SW480 (cell line): ENCODE measurements around the gene SRCAP.
"Not testable (repeated sequence)": the region's sequence is repeated elsewhere in the genome, so short reads cannot be mapped to it uniquely, and the experiment has no call there.

Source experiments
- DNase-seq: peaks from one replicate; pipeline ENCODE4 v3.0.0-alpha.2; 2016; ENCODE audit warnings: low spot score

Gene SRCAP

DNA sequence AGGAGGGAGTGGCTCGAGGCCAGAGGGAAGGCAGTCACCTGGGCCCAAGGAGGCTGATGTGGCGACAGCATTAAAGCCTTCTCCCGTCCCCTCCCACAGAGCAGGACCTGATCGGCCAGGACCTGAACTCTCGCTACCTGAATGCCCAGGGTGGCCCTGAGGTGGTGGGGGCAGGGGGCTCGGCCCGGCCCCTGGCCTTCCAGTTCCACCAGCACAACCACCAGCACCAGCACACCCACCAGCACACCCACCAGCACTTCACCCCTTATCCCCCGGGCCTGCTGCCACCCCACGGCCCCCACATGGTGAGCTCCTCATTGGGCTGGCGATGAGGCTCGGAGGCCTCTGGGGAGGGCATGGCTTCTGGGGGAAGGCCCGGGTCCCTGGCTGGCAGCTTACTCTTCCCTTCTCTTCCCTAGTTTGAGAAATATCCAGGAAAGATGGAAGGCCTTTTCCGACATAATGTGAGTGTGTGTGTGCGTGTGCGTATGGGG is 34.3 kb upstream of the SRCAP start:
- no peak for DNase-seq

DNA sequence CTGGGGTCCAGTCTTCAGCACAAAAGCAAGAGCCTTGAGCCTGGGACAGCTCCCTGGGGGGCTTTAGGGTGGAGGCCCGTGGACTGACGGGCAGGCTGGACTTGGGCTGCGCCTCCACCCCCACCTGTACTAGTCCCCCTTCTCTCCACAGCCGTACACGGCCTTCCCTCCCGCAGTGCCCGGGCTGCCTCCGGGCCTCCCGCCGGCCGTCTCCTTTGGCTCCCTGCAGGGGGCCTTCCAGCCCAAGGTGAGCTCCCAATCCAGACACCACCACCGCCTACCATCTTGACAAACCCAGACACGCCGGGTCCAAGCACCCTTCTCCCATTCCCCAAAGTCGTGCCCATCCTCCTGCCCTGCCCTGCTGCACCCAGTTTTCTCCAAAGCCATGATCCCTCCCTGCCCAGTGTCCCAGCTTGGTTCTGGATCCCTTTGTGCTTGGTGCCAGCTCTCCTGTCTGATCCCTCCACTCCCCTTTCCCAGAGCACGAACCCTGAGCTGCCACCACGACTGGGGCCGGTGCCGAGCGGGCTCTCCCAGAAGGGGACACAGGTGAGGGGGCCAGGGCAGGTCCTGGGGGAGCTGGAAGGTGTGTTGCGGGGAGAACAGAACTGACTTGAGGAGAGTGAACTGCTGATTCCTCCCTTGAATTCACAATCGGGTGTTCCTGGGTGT is 33.7 kb upstream of the SRCAP start:
- no peak for DNase-seq

DNA sequence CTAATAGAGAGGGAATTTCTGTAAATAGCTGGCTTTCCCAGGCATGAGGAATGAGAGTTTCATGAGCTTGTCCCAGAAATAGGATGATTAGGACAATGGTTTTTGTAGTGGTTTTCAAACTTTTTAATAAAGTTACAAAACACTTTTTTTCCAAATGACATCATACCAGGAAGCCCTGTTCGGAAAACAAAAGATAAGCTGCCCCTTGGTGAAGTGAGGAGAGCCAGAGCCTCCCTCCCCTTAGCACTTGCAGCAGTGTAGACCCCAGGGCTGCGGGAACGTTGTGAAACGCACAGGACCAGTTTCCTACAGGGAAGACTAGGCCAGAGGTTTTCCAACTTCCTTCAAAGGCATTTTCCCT is 33.2 kb upstream of the SRCAP start:
- no peak for DNase-seq

DNA sequence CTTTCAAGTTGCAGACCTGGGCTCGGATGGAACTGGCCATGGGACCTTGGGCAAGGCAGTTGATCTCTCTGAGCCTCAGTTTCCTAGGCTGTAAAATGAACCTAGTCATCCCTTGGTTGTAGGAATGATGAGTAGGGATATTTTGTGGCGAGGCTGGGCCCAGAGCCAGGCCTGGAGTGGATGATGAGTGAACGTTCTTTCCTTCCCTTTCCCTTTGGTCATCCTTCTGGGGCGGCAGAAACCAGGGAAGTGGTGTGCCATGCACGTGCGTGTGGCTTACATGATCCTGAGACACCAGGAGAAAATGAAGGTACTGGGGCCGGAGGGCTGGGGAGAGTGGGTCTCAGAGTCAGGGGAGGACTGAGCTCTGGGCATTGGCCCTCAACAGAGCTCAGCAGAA is 32.3 kb upstream of the SRCAP start:
- DNase-seq: no peak

DNA sequence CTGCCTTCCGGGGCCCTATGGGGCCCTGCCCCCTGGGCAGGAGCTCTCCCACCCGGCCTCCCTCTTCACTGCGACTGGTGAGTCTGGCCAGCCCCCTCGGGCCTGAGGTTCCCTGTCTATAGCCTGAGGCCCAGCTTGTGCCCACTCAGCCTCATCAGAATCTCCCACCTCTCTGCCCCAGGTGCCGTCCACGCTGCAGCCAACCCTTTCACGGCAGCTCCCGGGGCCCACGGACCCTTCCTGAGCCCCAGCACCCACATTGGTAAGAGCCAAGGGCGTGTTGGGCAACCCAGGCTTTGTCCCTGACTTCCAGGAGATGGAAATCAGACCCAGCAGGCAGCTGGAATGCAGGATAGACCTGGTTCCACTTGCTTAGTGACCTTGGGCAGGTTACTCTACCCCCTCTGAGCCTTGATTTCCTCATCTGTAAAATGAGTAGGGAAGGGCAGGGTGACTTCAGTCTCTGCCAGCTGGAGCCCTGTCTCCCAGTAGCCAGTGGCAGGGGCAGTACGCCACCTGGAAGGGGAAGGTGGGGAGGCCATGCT is 31.5 kb upstream of the SRCAP start:
- DNase-seq: no peak

DNA sequence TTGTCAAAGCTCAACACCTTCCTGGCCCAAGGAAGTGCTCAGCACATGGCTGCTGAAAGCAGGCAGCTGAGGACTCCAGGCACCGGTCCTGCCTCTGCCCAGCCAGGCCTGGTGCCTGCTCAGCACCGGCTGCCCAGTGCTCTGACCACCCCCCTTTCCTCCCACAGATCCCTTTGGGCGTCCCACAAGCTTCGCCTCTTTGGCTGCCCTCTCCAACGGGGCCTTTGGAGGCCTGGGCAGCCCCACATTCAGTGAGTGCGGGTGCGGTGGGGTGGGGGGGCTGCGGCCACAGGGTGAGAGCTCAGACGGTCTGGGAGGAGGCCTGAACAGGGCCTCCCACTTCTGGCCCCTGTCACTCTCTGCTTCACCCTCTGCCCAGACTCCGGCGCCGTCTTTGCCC is 30.6 kb upstream of the SRCAP start:
- DNase-seq: no peak

DNA sequence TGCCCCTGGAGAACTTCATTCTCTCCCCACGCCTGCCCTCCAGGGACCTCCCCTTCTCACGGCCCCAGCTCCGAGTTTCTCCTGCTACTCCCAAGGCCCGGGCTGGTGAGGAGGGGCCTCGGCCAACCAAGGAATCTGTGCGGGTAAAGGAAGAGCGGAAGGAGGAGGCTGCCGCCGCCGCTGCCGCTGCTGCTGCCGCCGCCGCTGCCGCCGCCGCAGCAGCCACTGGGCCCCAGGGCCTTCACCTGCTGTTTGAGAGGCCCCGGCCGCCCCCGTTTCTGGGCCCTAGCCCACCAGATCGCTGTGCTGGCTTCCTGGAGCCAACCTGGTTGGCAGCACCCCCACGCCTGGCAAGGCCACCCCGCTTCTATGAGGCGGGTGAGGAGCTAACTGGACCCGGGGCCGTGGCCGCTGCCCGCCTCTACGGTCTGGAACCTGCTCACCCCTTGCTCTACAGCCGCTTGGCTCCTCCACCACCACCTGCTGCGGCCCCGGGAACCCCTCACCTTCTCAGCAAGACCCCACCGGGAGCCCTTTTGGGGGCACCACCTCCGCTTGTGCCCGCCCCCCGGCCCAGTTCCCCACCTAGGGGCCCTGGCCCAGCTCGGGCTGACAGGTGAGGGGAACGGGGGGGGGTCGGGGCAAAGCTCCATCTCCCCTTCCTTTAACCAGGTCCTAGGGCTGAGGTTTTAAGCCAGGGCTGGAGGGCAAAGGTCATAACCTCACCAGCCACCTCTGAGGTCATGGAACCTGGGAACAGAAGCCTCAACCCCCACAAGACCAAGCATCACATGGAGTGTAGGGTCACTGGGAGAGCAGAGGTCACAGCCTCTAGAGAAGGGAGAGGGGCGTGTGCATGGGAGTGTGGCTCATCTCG is 29.7 kb upstream of the SRCAP start:
- no peak for DNase-seq

DNA sequence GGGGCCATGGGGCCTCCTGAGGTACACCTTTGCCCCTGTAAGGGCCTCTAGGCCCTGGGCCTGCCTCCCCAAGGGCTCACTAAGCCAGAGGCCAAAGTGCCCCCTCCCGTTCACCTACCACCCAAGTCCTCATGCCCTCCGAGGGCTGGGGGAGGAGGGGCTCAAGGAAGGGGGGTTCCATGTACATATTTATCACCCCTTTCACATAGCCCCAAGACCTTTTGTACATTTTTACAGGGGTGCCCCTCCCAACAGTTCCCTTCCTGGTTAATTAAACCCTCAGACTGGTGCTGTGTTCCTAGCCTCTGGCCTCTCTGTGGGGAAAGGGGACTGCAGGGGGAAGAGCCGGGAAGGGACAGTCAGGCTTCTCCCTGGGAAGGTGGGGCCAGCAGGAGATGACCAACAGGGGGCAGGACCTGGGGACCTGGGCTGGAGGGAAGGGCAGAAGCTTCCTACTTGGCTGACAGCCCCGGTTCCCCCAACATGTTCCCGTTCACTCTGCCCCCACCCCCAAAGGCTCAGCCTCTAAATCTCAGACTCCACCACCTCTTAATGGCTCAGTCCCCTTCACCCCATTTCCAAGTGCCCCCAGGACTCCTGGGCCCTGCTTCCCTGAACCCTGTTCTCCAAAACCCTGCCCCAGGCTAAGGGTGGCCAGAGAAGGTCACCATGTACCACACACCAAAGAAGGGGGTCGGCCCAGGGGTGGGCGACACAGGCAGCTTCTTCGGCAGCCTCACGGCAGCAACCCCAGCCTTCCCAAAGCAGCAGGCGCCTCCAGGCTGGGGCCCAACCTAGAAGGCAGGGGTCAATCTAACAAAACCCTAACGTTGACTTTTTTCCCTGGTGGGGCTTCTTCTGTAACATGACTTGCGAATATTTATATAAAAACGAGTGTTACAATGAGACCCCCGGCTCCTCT is 28.8 kb upstream of the SRCAP start:
- DNase-seq: no peak

DNA sequence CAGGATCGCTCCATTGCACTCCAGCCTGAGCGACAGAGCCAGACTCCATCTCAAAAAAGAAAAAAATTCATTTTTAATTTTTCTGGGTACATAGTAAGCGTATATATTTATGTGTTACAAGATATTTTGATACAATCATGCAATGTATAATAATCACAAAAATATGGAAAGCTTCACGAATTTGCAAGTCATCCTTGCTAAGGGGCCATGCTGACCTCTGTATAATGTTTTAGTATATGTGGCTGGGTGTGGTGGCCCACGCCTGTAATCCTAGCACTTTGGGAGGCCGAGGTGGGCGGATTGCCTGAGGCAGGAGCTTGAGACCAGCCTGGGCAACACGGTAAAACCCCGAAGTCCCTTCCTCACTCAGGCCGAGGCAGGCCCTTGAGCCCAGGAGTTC is 23.8 kb upstream of the SRCAP start:
- DNase-seq: no peak

DNA sequence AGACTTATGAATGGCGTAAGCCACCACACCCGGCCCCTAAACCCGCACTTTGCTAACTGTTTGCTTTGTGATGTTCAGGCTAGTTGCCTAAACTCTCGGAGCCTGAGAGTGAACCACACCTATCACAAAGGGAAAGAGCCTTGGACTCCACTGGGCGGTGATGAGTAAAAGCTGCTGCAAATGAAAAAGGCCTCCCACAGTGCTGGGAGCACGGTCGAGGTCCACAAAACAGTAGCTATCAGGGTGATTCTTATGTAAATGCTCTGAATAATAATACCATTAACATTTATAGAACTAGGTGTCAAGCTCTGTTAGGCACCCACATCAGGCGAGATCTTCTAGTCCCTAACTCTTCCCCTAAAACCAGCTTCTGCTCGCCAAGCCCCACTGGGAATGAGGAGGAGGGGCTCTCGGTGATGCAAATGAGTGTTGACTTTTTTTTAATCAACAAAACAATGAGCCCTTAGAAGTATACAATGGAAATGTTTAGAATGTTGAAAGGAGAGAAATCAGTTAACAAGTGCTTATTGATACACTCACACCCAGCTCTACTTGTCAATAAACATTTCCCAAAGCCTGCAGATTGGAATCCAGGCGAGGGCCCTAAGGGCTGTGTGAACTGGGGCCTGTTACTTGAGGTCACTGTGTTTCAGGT is 20.9 kb upstream of the SRCAP start:
- no peak for DNase-seq

DNA sequence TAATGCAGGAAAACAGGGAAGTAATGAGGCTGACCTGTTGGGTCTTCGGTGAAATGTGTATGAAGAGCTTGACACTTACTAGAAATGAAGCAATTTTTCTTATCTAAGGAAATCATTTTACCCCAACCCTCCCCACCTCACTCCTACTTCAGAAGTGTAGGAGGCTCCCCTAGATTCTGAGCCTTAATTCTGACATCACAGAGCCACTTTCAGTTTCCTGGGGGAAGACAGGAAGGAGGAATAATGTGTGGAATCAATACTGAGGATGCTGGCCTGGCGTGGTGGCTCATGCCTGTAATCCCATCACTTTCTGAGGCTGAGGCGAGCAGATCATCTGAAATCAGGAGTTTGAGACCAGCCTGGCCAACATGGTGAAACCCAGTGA is 20.4 kb upstream of the SRCAP start:
- DNase-seq: no peak

DNA sequence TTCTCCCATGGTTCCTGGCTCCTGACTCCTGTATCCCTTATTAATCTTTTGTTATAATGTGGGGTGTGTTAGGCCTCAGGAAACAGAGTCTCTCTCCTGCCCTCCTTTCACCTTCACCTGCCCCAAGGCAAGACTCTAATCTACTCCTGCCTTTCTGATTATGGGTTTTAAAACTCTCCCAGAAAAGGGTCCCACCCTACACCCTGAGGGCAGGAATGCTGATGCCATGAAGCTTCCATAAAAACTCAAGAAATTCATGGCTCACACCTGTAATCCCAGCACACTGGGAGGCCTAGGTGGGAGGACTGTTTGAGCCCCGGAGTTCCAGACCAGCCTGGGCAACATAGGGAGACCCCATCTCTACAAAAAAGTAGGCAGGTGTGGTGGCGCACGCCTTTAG is 18.6 kb upstream of the SRCAP start:
- no peak for DNase-seq

DNA sequence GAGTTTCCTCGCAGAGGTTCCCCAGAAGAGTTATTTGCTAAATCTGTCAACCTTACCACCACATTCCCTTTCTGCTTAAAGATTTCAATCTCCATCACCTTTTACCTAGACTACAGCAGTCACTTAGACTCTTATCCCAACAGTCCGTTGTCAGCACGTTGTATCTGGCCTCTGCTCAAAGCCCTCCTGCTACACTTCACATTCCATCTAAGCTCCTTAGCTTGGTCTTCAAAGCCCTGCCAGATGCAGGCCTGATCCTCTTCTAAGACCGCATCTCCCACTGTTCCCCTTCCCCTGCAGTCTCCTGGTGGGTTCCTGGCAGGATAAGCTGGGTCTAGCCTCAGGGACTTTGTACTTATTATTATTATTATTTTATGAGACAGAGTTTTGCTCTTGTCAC is 10.3 kb upstream of the SRCAP start:
- DNase-seq: no peak

DNA sequence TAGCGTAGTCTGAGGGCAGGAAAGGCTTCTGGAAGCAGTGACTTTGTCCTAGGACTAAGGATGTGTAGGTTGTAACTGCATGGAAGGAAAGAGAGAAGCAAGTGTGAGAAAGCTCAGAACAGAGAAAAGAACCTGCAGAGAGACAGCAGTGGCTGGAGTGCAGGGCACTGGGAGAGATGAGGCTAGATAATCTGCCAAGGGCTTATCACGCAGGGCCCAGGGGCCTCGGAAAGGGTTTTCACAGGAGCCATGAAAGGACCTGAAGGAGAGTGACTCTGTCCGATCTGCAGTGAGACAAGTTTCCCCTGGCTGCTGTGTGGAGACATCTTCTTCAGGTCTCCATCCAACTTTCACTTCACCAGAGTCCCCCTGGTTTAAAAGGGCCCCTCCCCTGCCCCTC is 7.1 kb upstream of the SRCAP start:
- no peak for DNase-seq

DNA sequence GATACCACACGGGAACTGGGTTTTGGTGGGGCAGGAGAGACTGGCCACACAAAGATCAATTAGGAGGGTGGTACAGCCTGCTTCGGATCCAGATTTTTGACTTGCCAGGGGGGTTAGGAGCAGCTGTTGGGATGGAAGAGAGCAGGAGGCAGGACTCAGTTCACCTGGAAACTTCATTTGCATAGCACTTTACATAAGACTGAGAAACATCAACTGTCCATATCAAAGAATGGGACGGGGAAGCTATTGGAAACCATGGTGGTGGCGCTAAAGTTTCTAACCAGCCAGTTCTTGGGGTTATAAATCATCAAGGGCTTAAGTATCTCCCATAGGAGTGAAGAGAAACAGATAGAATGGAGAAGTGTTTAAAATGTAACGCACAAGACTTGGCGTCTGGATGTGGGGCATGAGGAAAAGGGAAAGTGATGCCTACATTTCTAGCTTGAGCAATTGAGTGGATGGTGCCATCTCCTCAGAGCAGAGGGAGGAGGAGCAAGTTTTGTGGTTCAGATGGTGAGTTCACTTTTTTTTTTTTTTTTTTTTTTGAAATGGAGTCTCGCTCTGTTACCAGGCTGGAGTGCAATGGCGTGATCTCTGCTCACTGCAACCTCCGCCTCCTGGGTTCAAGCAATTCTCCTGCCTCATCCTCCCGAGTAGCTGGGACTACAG is 6.4 kb upstream of the SRCAP start:
- no peak for DNase-seq

DNA sequence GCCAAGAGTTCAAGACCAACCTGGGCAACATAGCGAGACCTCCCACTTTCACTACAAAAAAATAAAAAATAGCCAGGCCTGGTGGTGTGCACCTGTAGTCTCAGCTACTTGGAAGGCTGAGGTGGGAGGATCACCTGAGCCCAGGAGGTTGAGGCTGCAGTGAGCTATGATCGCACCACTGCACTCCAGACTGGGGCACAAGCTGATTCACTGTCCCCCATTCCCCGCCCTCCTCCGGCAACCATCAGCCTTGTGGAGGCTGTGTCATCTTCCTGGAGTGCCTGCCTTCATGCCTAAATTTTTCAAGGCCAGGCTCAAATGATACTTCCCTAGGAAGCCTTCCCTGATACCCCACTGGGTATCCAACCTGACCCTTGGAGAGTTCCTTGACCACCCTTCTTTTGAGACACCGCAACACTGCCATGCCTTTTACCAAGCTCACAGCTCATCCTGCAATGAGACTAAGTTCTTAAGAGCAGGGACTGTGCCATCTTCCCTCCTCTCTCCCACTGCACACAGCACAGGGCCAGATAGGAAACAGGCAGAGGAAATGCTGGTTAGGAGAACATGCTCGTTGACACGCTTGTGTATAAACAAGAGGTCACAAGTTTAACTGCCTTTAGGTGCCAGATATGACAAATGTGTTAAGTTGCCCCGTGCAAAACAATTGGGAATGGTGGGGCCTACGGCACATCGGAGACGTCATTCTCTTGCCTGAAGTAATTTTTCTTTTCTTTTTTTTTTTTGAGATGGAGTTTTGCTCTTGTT is 3.9 kb upstream of the SRCAP start:
- DNase-seq: no peak

DNA sequence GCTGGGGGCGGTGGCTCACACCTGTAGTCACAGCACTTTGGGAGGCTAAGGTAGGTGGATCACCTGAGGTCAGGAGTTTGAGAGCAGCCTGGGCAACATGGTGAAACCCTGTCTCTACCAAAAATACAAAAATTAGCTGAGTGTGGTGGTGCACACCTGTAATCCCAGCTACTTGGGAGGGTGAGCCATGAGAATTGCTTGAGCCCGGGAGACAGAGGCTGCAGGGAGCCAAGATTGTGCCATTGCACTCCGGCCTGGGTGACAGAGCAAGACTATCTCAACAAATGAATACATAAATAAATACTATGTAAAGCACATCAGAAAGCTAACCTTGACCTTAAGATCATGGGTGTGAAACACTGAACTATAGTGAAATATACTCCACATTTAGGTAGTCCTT is 2.3 kb upstream of the SRCAP start:
- not testable (repeated sequence) for DNase-seq

DNA sequence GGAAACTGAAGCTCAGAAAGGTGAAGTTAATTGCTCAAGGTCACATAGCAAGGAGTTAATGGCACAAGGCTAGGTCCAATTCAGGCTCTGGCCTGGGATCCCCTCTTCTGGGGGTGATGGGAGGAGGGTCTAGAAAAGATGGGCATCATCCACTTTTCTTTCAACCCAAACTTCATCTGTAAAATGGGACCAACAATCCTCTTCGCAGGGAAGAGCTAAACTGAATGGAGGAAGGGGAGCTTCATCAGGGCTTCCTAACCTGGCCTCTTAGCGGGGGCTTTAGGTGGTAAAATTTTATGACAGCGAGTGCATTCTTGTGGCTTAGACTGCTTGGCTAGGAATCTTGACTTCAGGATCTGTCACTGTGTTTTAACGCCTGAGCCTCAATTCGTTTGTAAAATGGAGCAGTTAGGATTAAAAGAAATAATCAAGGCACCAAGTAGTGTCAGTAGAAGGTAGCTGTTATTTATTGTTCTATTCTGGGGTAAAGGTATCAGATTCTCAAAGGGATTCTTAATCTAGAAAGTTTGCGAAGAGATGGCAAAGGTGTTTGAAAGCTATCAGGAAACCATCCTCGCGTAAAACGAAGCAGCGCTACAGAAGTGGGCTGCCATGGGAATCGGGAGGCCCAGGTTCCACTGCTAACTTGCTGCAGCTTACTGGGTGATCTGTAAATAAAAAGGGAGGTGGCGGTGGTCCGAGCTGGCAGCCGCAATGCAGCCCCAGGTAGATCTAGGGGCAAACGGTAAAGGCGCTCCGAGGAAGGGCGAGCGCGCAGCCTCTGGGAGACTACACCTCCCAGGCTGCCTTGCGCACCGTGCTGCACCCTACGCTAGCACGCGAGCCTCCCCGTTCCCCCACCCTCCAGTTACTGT is 1.5 kb upstream of the SRCAP start:
- DNase-seq: peak; percentile 96

DNA sequence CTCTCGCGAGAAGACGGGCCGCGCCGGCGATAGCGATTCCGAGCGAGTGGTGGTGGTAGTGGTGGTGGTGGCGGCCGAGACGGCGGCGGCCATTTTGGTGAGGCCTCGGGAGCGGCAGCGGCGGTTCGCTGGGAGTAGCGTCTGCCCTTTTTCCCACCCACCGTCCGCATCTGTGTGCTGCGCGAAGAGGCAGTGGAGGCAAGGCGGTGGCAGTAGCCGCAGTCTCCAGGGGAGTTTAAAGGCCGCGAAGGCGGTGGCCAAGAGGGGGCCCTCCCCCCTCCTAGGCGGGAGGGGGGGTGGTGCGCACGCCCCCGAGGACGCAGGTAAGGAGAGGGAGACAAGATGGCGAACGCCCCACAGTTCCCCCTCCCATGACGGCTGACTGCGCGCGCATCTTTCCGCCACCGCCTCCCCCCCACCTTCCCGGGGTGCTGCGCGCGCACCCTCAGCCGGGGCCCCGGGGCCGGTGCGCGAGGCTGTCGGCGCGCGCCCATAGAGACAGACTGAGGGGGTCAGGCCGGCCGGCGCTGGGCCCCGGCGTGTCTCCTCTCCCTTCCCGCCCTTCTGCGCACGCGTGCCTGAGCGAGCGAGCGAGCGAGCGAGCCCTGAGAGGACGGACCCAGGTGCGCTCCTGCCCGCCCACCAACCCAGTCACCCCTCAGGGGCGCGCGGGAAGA is 694 bp upstream of the SRCAP start:
- DNase-seq: peak; percentile 85
